ENCODE results near the gene AADAT.

DNA sequence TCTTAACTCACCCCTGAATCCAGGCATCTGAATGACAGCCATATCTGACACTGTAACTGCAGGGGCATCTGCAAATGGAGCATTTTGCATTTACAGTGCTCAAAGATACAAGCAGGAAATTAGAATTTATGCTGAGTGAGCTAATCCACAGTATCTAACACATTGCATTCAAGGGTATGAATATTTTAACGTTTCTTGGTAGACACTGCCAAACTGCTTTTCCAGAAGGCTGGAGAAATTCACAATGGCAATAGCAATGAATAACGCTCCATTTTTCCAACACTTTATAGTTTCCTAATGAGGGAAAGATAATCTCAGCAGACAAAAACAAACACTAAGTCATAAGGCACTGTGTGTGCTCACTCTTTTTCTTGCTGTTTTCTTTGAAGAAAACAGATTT is 30.9 kb downstream of the AADAT start:
- TF ChIP-seq, protein P1, sequence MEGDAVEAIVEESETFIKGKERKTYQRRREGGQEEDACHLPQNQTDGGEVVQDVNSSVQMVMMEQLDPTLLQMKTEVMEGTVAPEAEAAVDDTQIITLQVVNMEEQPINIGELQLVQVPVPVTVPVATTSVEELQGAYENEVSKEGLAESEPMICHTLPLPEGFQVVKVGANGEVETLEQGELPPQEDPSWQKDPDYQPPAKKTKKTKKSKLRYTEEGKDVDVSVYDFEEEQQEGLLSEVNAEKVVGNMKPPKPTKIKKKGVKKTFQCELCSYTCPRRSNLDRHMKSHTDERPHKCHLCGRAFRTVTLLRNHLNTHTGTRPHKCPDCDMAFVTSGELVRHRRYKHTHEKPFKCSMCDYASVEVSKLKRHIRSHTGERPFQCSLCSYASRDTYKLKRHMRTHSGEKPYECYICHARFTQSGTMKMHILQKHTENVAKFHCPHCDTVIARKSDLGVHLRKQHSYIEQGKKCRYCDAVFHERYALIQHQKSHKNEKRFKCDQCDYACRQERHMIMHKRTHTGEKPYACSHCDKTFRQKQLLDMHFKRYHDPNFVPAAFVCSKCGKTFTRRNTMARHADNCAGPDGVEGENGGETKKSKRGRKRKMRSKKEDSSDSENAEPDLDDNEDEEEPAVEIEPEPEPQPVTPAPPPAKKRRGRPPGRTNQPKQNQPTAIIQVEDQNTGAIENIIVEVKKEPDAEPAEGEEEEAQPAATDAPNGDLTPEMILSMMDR (IDR thresholded peaks at IDR 0.05): no peak
- no peak for TF ChIP-seq POLR2A (IDR thresholded peaks at IDR 0.05)

Measured in body of pancreas (tissue), 4 donors.